HepG2 (cell line): Measurements from ENCODE around the gene LACTBL1. TPM values are rescaled to one million over a fixed set of nuclear protein-coding genes. Genes with fewer than 3 reads are reported as not detected.

Source experiments
- ATAC-seq: fragments of 200-7000 bp; cut with Tn5 transposase; 3 replicates; pipeline ENCODE4 v1.9.1; 2020; ENCODE audit warnings: mild to moderate bottlenecking, moderate library complexity
- BruUV-seq: library from RNA; stranded (reverse); fragments of 400-500 nt; replicated peaks from 2 replicates; lab custom pipeline; 2021; lab: Mats Ljungman, UMichigan
- CTCF ChIA-PET: fragments of 300-600 bp; formaldehyde crosslinking; extraction: SDS; loops from one replicate; lab custom pipeline; 2021; ENCODE audit warnings: low total read pairs, inconsistent platforms, low intra/inter-chr PET ratio; lab: Yijun Ruan, JAX
- POLR2A ChIA-PET: fragments of 350-600 bp; sonication (Branson Sonifier 250); formaldehyde crosslinking; loops from one replicate; lab custom pipeline; 2020; ENCODE audit warnings: antibody characterized with exemption, inconsistent platforms; lab: Yijun Ruan, JAX
- DNase-seq: peaks from one replicate; pipeline ENCODE4 v3.0.0-alpha.2; 2015; ENCODE audit warnings: low spot score
- FAIRE-seq: peaks from 3 replicates; lab custom pipeline; 2011; peaks lifted over from hg19 to GRCh38; lab: Jason Lieb, UNC
- H2AFZ ChIP-seq: one replicate; pipeline ENCODE4 v1.6.1; 2011; ENCODE audit warnings: low read length, inconsistent platforms
- H3K27ac ChIP-seq: fragments of 300-600 bp; 3 replicates; pipeline ENCODE4 v1.8.0; 2011; ENCODE audit warnings: mixed run types, mild to moderate bottlenecking, mixed read lengths, low read length, inconsistent platforms; ENCODE audit not compliant: insufficient read depth; ENCODE audit errors: extremely low read length
- H3K27me3 ChIP-seq, 2 experiments: fragments of 200-600 bp in 1 of 2; 2 replicates in 1 of 2; 3 replicates in 1 of 2; pipeline versions ENCODE4 v1.6.0 to v1.8.0; 2011; ENCODE audit warnings: low read length in 2 of 2, mild to moderate bottlenecking in 2 of 2, moderate library complexity in 2 of 2, inconsistent platforms in 1 of 2; ENCODE audit not compliant: insufficient read depth in 2 of 2, control insufficient read depth in 1 of 2
- H3K36me3 ChIP-seq, 2 experiments: fragments of 200-600 bp in 1 of 2; replicated peaks in 1 of 2; 2 replicates in 1 of 2; 3 replicates in 1 of 2; pipeline versions ENCODE4 v1.5.1 to v1.8.0; 2011; ENCODE audit warnings: low read length in 2 of 2, inconsistent platforms in 1 of 2; ENCODE audit not compliant: insufficient read depth in 2 of 2, control insufficient read depth in 1 of 2
- H3K4me1 ChIP-seq: 2 replicates; pipeline ENCODE4 v1.5.1; 2012; ENCODE audit warnings: low read length, inconsistent platforms; ENCODE audit not compliant: insufficient read depth
- H3K4me2 ChIP-seq: 2 replicates; pipeline ENCODE4 v1.6.0; 2011; ENCODE audit warnings: low read depth, low read length, inconsistent platforms
- H3K4me3 ChIP-seq, 3 experiments: fragments of 200-600 bp in 1 of 3; sonication (generic), shearing (Covaris generic) in 1 of 3; replicated peaks in 1 of 3; 2 replicates each; pipeline ENCODE4 v1.5.1; 2011 to 2016; ENCODE audit warnings: low read length in 3 of 3, inconsistent platforms in 2 of 3, low read depth in 2 of 3, mild to moderate bottlenecking in 2 of 3, control low read depth in 1 of 3, mixed read lengths in 1 of 3; ENCODE audit not compliant: insufficient read depth in 1 of 3
- H3K79me2 ChIP-seq: one replicate; pipeline ENCODE4 v1.6.1; 2011; ENCODE audit warnings: low read length, inconsistent platforms; ENCODE audit not compliant: insufficient read depth
- H3K9ac ChIP-seq: 2 replicates; pipeline ENCODE4 v1.6.0; 2011; ENCODE audit warnings: mild to moderate bottlenecking, low read depth, low read length, inconsistent platforms; ENCODE audit not compliant: insufficient read depth
- H3K9me3 ChIP-seq: 2 replicates; pipeline ENCODE4 v1.5.1; 2012; ENCODE audit warnings: mild to moderate bottlenecking, low read length
- H4K20me1 ChIP-seq: 2 replicates; pipeline ENCODE4 v1.6.0; 2011; ENCODE audit warnings: inconsistent platforms, mild to moderate bottlenecking, low read length, moderate library complexity; ENCODE audit not compliant: insufficient read depth
- AHR ChIP-seq: IDR thresholded peaks from 2 replicates; pipeline ENCODE4 v1.6.1; 2018; ENCODE audit warnings: missing genetic modification reagents, missing compliant biosample characterization
- BRD4 ChIP-seq: sonication (generic); formaldehyde crosslinking; IDR thresholded peaks from 2 replicates; pipeline ENCODE4 v1.4.0; 2020; ENCODE audit warnings: missing genetic modification reagents
- CENPX ChIP-seq: sonication (generic); formaldehyde crosslinking; IDR thresholded peaks from 2 replicates; pipeline ENCODE4 v1.9.0; 2021; ENCODE audit warnings: mild to moderate bottlenecking, missing genetic modification reagents, moderate library complexity
- FOXA3 ChIP-seq: IDR thresholded peaks from 2 replicates; pipeline ENCODE4 v1.6.1; 2016; ENCODE audit warnings: missing genetic modification reagents, missing compliant biosample characterization
- GATAD2A ChIP-seq: IDR thresholded peaks from 2 replicates; pipeline ENCODE4 v1.6.1; 2016
- HOXA3 ChIP-seq: sonication (generic); formaldehyde crosslinking; IDR thresholded peaks from 2 replicates; pipeline ENCODE4 v1.5.0; 2020; ENCODE audit warnings: missing genetic modification reagents
- MAF1 ChIP-seq: sonication (generic); formaldehyde crosslinking; IDR thresholded peaks from 2 replicates; pipeline ENCODE4 v1.5.0; 2020; ENCODE audit warnings: missing genetic modification reagents, borderline replicate concordance
- NCOA1 ChIP-seq: sonication (generic); formaldehyde crosslinking; IDR thresholded peaks from 2 replicates; pipeline ENCODE4 v1.9.0; 2021; ENCODE audit warnings: missing genetic modification reagents
- PHB2 ChIP-seq: fragments of 450-650 bp; IDR thresholded peaks from 2 replicates; pipeline ENCODE4 v1.6.1; 2018; ENCODE audit not compliant: partially characterized antibody
- REL ChIP-seq: sonication (generic); formaldehyde crosslinking; conservative IDR thresholded peaks from 2 replicates; pipeline ENCODE4 v1.8.0; 2022; ENCODE audit warnings: mild to moderate bottlenecking, missing genetic modification reagents, moderate library complexity
- REXO4 ChIP-seq: sonication (generic); formaldehyde crosslinking; IDR thresholded peaks from 2 replicates; pipeline ENCODE4 v1.8.0; 2022; ENCODE audit warnings: missing genetic modification reagents, mild to moderate bottlenecking, borderline replicate concordance
- RORA ChIP-seq: sonication (generic); formaldehyde crosslinking; IDR thresholded peaks from 2 replicates; pipeline ENCODE4 v1.5.0; 2020; ENCODE audit warnings: mild to moderate bottlenecking, missing genetic modification reagents, moderate library complexity
- SAP130 ChIP-seq: IDR thresholded peaks from 2 replicates; pipeline ENCODE4 v1.6.1; 2016; ENCODE audit warnings: low read depth
- SMAD1 ChIP-seq: sonication (generic); formaldehyde crosslinking; IDR thresholded peaks from 2 replicates; pipeline ENCODE4 v1.4.0; 2020; ENCODE audit warnings: missing genetic modification reagents, low read depth, mild to moderate bottlenecking, borderline replicate concordance
- ZBTB7A ChIP-seq: sonication (generic); formaldehyde crosslinking; IDR thresholded peaks from 2 replicates; pipeline ENCODE4 v1.8.0; 2022; ENCODE audit warnings: mild to moderate bottlenecking, missing genetic modification reagents
- ZNF678 ChIP-seq: sonication (generic); formaldehyde crosslinking; IDR thresholded peaks from 2 replicates; pipeline ENCODE4 v1.4.0; 2020; ENCODE audit warnings: mild to moderate bottlenecking, missing genetic modification reagents
- ZNF850 ChIP-seq: sonication (generic); formaldehyde crosslinking; conservative IDR thresholded peaks from 2 replicates; pipeline ENCODE4 v1.9.0; 2021; ENCODE audit warnings: mild to moderate bottlenecking, missing genetic modification reagents
- ZSCAN9 ChIP-seq: IDR thresholded peaks from 2 replicates; pipeline ENCODE4 v1.6.1; 2016; ENCODE audit warnings: borderline replicate concordance
- WGBS: methylation state at CpG from one replicate; pipeline ENCODE4 v1.1.6; 2017; ENCODE audit warnings: low lambda C conversion rate; 5-methylcytosine and 5-hydroxymethylcytosine counted together
- in situ Hi-C: cut with HindIII; loops from 2 replicates; pipeline ENCODE4 v1.10.0; 2017; ENCODE audit warnings: low pct_unique_long_range_greater_than_20kb; ENCODE audit not compliant: extremely low pct_ligation_motif_present
- intact Hi-C: fragments of 100-400 bp; cut with micrococcal nuclease; formaldehyde crosslinking; loops from one replicate; pipeline ENCODE4 v1.10.0; 2022; ENCODE audit not compliant: unreplicated experiment
- polyA plus RNA-seq, 8 experiments: library from polyadenylated mRNA; depleted of rRNA in 3 of 8; stranded (reverse) in 7 of 8; unstranded in 1 of 8; fragments of >200 nt; fragmentation: Illumina TruSeq in 4 of 8; extraction: Trizol in 4 of 8; gene quantifications; 2 replicates each; pipeline versions ENCODE4 v1.2.1 to v1.2.3, GENCODE V29; 2011 to 2016; ENCODE audit warnings: low read depth in 4 of 8, missing spikeins in 1 of 8, mixed read lengths in 1 of 8; ENCODE audit not compliant: insufficient read depth in 1 of 8
- total RNA-seq, 5 experiments: library from RNA; depleted of rRNA; stranded (reverse); fragments of >200 nt; fragmentation: Illumina TruSeq; extraction: Trizol; gene quantifications; 2 replicates each; pipeline ENCODE4 v1.2.3, GENCODE V29; 2016; ENCODE audit warnings: low read depth in 1 of 5
- TF ChIP-seq, protein P1 (sequence below): sonication (generic); formaldehyde crosslinking; IDR thresholded peaks from 2 replicates; pipeline ENCODE4 v1.5.0; 2020; ENCODE audit warnings: missing genetic modification reagents
- TF ChIP-seq, protein P2 (sequence below): IDR thresholded peaks from 2 replicates; pipeline ENCODE4 v1.6.1; 2018; ENCODE audit warnings: missing genetic modification reagents, mild to moderate bottlenecking, missing compliant biosample characterization
- TF ChIP-seq, protein P3 (sequence below): sonication (generic); formaldehyde crosslinking; conservative IDR thresholded peaks from 2 replicates; pipeline ENCODE4 v1.4.0; 2020; ENCODE audit warnings: missing genetic modification reagents
- TF ChIP-seq, protein P4 (sequence below): sonication (generic); formaldehyde crosslinking; IDR thresholded peaks from 2 replicates; pipeline ENCODE4 v1.9.0; 2022; ENCODE audit warnings: missing genetic modification reagents, mild to moderate bottlenecking, borderline replicate concordance

The LACTBL1 gene
- total and polyA plus RNA-seq, 2 of the 13 experiments (the other 11 are each of a cell fraction or from before 2014, with no cell fraction given), result 0.12 to 1.3 TPM

DNA sequence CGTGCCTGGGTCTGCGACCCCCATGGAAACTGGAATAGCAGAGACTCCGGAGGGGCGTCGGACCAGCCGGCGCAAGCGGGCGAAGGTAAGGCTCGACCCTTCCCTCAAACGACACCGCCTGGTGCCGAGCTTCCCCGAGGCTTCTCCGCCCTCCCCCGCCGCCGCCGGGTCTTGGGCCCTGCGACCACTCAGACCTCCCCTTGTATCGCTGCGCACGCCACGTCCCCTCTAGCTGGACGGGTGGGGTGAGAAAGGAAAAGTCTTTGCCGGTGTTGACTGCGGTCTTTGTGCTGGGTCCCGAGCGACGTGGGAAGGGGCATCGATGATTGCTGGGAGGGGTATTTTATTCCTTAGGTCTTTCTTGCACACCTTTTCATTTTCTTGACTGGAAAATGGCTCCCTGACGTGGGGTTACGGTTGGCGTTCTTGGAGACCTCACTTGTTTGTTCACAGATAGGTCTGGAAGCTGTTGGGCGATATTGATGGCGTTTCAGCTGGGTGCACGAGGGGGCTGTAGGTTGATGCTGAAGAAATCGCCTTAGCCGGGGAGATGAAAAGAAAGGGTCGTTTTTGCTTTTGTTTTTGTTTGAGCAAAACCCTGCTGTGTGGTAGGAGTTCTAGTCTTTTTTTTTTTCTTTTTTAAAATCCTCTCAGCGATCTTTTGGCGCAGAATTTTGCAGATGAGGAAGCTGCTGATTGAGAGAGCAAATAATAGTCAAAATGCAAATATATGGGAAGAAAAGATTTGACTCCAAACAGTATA lies 47.4 kb upstream of the LACTBL1 start:
- Histone ChIP-seq H3K4me1 (peaks cover 41% of the 10 kb centered on the region), H3K79me2 (peaks cover 58% of the 10 kb centered on the region), H3K9ac (peak overlapping the region; percentile 98), H3K9me3 (peaks cover 6% of the 10 kb centered on the region; the same call in 1 of the 2 replicates), H2AFZ (no peak overlapping the region), H4K20me1 (peaks cover 26% of the 10 kb centered on the region), H3K4me3 (peak overlapping the region; percentile 80 to 94 (median 93)), H3K4me2 (peak overlapping the region; percentile 77), H3K27ac (peak overlapping the region; percentile 88), H3K27me3 (no peaks in the 10 kb centered on the region), H3K36me3 (no peaks in the 10 kb centered on the region; a peak in 1 of 5 replicates)
- BruUV-seq, result TSS peak; percentile 75
- FAIRE-seq, result no peak
- ATAC-seq, result peak; percentile 45
- intact Hi-C loops, result no loop called here
- peak; percentile 44 for DNase-seq
- ChIA-PET CTCF (no interaction called here), POLR2A (interaction anchor here (0.8 kb wide), 1 partner anchor 10 kb away, joined by 3 read pairs; no protein-coding TSS in a partner anchor)
- under 1% methylated on average over 33 of the region's 42 CpGs for WGBS
- in situ Hi-C loops, result no loop called here
- TF ChIP-seq, protein P1, sequence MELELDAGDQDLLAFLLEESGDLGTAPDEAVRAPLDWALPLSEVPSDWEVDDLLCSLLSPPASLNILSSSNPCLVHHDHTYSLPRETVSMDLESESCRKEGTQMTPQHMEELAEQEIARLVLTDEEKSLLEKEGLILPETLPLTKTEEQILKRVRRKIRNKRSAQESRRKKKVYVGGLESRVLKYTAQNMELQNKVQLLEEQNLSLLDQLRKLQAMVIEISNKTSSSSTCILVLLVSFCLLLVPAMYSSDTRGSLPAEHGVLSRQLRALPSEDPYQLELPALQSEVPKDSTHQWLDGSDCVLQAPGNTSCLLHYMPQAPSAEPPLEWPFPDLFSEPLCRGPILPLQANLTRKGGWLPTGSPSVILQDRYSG (CRISPR knock-in tag), result no peak
- TF ChIP-seq MAF1 (CRISPR knock-in tag), result no peak
- no peak for TF ChIP-seq ZNF678 (CRISPR knock-in tag)
- no peak for TF ChIP-seq RORA (CRISPR knock-in tag)
- no peak for TF ChIP-seq FOXA3 (CRISPR knock-in tag)
- no peak for TF ChIP-seq GATAD2A
- no peak for TF ChIP-seq PHB2
- no peak for TF ChIP-seq CENPX
- TF ChIP-seq ZNF850, result no peak
- peak; percentile 85 for TF ChIP-seq ZBTB7A (CRISPR knock-in tag)
- no peak for TF ChIP-seq SMAD1 (CRISPR knock-in tag)
- TF ChIP-seq HOXA3, result peak; percentile 36; the same call in 1 of the 2 replicates
- TF ChIP-seq ZSCAN9, result no peak
- TF ChIP-seq REL (CRISPR knock-in tag), result peak; percentile 69
- TF ChIP-seq, protein P2, sequence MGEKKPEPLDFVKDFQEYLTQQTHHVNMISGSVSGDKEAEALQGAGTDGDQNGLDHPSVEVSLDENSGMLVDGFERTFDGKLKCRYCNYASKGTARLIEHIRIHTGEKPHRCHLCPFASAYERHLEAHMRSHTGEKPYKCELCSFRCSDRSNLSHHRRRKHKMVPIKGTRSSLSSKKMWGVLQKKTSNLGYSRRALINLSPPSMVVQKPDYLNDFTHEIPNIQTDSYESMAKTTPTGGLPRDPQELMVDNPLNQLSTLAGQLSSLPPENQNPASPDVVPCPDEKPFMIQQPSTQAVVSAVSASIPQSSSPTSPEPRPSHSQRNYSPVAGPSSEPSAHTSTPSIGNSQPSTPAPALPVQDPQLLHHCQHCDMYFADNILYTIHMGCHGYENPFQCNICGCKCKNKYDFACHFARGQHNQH (CRISPR knock-in tag), result no peak
- no peak for TF ChIP-seq REXO4 (CRISPR knock-in tag)
- TF ChIP-seq NCOA1 (CRISPR knock-in tag), result no peak
- TF ChIP-seq, protein P3, sequence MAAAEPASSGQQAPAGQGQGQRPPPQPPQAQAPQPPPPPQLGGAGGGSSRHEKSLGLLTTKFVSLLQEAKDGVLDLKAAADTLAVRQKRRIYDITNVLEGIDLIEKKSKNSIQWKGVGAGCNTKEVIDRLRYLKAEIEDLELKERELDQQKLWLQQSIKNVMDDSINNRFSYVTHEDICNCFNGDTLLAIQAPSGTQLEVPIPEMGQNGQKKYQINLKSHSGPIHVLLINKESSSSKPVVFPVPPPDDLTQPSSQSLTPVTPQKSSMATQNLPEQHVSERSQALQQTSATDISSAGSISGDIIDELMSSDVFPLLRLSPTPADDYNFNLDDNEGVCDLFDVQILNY, result no peak
- TF ChIP-seq SAP130, result peak; percentile 37
- TF ChIP-seq BRD4, result 0 out of 2 replicates have a peak, but pooled peaks have one; percentile 52
- TF ChIP-seq, protein P4, sequence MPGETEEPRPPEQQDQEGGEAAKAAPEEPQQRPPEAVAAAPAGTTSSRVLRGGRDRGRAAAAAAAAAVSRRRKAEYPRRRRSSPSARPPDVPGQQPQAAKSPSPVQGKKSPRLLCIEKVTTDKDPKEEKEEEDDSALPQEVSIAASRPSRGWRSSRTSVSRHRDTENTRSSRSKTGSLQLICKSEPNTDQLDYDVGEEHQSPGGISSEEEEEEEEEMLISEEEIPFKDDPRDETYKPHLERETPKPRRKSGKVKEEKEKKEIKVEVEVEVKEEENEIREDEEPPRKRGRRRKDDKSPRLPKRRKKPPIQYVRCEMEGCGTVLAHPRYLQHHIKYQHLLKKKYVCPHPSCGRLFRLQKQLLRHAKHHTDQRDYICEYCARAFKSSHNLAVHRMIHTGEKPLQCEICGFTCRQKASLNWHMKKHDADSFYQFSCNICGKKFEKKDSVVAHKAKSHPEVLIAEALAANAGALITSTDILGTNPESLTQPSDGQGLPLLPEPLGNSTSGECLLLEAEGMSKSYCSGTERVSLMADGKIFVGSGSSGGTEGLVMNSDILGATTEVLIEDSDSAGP (CRISPR knock-in tag), result no peak
- 0 out of 2 replicates have a peak, but pooled peaks have one; percentile 31 for TF ChIP-seq AHR
